NAMALWA (cell line): ENCODE measurements around the gene URM1.
"Not testable (repeated sequence)": the region's sequence is repeated elsewhere in the genome, so short reads cannot be mapped to it uniquely, and the experiment has no call there.

Experiments
- DNase-seq: peaks from one replicate; pipeline ENCODE4 v3.0.0-alpha.2; 2015; ENCODE audit warnings: low spot score

The URM1 gene

GRCh38 chr9:128370752-128371629 is at the start of gene URM1:
URM1 (plus strand) TSS chr9:128371374; CDS start chr9:128371381, 7 bp downstream.
- peak; percentile 97 for DNase-seq

DNA sequence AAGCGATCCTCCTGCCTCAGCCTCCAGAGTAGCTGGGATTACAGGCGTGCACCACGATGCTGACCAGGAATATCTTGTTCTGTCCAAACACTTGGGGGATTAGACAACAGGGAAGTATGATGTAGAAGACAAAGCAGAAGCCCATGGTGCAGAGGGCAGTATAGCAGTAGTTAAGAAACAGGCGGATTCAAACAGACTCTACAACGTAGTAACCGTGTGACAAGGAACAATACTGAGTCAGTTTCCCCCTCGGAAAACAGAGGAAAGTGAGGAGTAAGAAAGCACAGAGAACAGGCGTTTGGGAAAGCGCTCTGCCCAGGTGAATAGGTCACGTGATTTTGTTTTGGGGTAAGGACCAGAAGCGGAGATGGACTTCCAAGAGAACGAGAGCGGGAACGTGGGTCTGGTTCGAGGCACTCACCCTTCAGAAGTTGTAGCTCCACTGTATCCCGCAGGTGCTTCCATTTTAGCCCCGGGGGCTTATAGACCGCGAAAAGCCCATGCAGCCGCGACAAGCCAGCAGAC is 49.2 kb upstream of the URM1 start:
- DNase-seq, result no peak

DNA sequence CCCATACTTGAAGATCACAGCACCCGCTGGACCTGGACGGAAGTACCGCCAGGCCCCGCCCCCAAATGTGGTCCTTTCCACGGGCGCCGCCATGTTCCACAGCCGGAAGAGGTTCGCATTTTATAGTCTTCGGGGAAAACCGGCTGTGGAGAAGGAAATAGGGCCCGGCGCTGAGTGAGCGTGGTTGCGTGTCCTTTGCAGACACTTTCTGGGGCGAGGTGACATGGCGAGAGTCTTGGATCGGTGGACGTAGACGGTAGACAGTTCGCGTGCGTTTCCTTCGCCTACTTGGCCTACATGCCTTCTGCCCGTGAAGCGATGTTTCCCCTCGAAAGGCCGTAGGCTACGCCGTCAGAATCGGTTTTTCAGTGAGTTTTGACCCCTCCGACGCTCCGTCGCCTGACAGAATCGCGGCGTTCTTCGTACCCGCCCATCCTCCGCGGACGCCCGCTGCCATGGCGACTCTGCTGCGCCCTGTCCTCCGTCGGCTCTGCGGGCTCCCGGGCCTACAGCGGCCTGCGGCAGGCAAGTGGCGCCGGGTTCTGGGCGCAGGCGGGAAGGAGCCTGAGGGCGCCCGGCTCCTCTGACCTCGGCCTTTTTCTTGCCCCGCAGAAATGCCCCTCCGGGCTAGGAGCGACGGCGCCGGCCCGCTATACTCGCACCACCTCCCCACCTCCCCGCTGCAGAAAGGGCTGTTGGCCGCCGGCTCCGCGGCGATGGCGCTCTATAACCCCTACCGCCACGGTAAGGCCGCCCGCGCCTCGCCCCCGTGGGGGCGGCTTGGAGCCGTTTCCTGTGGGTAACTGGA is 48.6 kb upstream of the URM1 start, which contains the start of the genes COQ4 and TRUB2:
COQ4 (plus strand) TSS at position 436 of the 808 bp plus-strand sequence; CDS start at position 456, 20 bp downstream.
TRUB2 (minus strand) TSS at position 44 of the 808 bp plus-strand sequence; CDS start at position 5, 39 bp downstream.
- peak; percentile 95 for DNase-seq

GRCh38 chr9:128323212-128323730 is 47.9 kb upstream of the URM1 start:
- DNase-seq, result no peak

DNA sequence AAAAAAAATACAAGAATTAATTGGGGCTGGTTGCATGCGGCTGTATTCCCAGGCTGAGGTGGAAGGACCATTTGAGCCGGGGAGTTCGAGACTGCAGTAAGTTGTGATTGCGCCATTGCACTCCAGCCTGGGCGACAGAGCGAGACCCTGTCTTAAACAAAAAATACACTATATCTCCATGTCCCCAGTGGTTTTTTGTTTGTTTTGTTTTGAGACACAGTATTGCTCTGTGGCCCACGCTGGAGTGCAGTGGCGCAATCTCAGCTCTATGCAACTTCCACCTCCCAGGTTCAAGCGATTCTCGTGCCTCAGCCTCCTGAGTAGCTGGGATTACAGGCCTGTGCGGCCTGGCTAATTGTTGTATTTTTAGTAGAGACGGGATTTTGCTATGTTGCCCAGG is 47.4 kb upstream of the URM1 start:
- no peak for DNase-seq

DNA sequence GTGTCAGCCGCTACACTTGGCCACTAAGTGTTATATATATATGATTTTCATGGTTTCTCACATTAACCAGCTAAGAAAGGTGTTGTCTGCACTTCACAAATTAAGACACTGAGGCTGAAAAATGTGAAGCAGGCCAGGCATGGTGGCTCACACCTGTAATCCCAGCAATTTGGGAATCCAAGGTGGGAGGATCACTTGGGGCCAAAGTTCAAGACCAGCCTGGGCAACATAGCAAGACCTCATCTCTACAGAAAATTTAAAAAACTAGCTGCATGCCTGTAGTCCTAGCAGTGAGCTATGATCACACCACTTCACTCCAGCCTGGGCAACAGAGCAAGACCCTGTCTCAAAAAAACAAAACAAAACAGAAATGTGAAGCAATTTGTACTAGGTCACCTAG is 46.8 kb upstream of the URM1 start:
- DNase-seq, result no peak

GRCh38 chr9:128325629-128326028 is 45.5 kb upstream of the URM1 start:
- DNase-seq, result no peak

DNA sequence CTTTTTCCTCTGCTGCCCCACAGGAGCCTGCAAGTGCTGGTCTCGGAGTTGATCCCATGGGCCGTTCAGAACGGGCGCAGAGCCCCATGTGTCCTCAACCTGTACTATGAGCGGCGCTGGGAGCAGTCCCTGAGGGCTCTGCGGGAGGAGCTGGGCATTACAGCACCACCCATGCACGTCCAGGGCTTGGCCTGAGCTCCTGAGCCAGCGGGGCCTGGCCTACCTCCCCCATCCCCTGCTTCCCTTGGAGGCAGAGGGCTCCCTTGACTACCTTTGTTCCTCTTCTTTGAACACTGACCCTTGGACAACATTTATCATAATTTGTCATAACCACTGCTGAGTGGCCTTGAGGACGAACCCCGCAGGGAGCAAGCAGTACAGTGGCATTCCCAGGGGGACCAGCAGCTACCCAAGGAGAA is 37.7 kb upstream of the URM1 start:
- no peak for DNase-seq

DNA sequence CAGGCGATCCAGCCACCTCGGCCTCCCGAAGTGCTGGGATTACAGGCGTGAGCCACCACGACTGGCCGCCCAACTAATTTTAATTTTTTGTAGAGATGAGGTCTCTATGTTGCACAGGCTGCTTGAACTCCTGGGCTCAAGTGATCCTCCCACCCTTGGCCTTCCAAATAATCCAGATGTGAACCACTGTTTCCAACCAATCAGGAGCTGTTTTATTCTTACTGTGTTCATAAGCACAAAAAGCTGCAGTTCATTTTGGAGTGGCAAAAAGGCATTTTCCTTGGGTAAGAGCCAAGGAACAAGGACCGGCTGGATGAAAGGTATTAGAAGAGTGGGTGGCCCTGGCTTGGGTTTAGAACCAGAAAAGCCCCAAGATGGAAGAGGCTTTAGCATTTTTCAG is 36.0 kb upstream of the URM1 start:
- no peak for DNase-seq

DNA sequence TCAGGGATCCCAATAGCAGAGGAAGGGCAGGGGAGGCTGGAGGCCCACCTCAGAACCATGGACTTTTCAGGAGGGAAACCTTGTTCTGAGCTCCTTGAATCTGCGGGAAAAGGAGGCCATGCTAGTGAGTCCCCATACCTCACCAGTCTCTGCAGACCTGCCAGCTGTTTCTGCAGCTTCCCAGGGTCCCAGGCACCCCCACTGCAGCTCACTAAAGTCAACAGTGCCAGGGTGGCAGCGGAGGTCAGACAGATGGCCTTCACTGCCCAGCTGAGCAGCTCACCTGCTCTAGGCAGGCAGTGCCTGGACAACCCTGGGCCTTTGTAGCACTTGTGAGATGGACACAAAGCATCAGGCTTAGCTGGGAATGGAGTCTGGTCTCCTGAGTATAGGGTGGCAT is 35.3 kb upstream of the URM1 start:
- no peak for DNase-seq

DNA sequence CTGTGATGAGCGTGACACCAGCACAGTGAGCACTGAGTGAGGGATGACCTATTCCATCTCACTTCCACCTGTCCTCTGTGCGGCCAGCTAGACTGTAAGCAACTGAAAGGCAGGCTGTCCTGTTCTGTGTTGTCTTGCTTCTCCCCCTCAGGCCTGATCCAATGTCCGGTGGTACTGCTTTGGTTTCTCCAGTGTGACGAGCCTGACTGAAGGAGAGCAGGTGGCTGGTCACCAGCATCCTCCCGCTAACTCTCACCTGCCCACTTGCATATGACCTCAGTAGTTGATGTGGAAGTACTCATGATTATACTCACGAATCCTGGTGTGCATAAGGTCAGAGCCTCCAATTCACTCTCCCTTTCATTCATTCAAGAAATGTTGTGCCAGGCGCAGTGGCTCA is 33.2 kb upstream of the URM1 start:
- DNase-seq, result no peak

GRCh38 chr9:128338852-128339614 is 32.1 kb upstream of the URM1 start:
- not testable (repeated sequence) for DNase-seq

- peak; percentile 89 for DNase-seq
Observed at GRCh38 chr9:128339761-128340690, 31.1 kb upstream of the URM1 start, which contains the start of gene SLC27A4. SLC27A4 (plus strand) TSS chr9:128340527; CDS start chr9:128343133, 2,606 bp downstream.

DNA sequence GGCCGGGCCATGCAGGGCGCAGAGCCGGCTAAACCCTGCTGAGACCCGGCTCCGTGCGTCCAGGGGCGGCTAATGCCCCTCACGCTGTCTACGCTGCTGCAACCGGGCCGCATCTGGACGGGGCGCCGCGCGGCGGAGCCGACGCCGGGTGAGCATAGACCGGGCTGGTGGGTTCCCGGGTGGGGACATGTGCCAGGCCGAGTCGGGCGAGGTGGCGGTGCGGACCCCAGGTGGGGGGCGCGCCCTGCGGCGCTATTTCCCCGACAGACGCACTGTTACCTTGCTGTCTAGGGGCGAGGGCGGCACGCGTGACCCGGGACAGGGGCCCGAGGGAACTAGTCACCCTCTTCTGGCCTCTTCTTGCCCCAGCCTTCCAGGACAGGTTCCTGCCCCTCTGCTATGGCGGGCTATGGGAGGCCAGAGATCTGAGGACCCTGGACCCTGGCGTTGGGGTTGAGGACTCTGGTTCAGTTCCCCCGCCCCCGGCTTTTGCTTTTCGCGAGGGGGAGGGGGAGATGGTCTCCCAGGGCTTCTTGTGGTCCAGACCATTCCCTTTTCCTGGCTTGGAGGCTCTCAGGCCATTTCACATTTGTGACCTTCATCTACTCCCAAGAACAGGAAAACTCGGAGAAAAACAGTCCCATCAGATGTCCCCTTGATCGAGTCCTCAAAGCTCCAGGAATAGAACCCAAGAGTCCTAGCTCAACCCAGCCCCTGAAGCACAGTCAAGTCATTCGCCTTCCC is 30.3 kb upstream of the URM1 start:
- DNase-seq, result no peak

GRCh38 chr9:128341435-128341849 is 29.7 kb upstream of the URM1 start:
- peak; percentile 89 for DNase-seq

DNA sequence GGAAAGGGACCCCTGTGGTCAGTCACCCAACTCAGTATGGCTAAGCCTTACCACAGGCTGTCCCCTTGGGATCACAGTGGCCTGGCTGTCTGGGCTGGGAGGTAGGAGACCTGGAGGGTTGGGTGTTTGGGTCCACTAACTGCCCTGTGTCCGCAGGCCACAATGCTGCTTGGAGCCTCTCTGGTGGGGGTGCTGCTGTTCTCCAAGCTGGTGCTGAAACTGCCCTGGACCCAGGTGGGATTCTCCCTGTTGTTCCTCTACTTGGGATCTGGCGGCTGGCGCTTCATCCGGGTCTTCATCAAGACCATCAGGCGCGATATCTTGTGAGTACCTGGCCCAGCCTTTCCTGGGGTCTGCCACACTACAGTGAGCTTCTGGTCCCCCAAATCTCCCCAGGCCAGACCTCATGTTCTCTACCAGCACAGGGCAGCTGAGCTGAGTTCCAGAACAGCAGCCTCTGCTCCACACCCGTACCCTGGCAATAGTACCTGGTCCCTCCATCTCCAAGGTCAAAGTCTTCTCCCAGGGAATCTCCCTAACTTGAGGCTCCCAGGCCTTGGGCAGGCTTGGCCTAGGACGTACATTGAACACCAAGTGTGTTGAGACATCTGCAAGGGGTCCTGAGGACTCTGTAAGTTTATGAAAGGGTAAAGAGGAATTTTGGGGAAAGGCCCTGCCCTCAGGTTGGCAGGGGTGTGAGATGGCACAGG is 28.0 kb upstream of the URM1 start:
- DNase-seq, result no peak

DNA sequence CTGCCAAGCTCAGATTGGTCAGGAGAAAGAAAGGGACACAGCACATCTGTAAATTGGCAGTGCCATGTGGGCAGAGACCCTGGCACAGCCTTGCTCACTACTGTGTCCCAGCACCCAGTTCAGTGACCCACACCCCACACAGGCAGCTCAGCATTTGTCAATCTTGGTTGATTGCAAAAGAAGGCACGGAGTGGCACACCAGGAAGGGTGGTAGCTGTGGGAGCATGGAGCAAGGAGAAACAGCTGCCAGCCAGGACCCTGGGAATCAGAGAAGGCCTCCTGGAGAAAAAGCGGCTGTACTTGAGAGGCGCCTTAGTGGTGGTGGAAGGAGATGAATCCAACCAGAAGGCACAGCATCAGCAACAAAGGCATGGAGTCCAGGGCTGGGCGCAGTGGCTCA is 27.3 kb upstream of the URM1 start:
- no peak for DNase-seq

DNA sequence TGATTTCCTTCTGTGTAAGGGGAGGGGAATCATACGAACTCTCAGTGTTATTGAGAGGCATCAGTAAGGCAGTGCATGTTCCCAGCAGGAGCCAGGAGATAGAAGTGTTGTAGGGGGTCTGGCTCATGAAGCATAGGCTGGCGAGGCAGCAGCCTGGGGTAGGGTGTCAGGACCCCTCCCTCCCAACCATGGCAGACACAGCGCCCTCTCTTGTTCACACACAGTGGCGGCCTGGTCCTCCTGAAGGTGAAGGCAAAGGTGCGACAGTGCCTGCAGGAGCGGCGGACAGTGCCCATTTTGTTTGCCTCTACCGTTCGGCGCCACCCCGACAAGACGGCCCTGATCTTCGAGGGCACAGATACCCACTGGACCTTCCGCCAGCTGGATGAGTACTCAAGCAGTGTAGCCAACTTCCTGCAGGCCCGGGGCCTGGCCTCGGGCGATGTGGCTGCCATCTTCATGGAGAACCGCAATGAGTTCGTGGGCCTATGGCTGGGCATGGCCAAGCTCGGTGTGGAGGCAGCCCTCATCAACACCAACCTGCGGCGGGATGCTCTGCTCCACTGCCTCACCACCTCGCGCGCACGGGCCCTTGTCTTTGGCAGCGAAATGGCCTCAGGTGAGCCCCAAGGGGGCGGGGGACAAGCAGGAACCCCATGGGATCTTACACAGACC is 26.1 kb upstream of the URM1 start:
- DNase-seq, result no peak
